ENCODE data around the gene MBP. TPM values are rescaled to one million over a fixed set of nuclear protein-coding genes. Genes with fewer than 3 reads are reported as not detected.

Gene MBP
- total and polyA plus RNA-seq, 2 of the 13 experiments (the other 11 are each of a cell fraction or from before 2014, with no cell fraction given), result 5.0 to 8.5 TPM

DNA sequence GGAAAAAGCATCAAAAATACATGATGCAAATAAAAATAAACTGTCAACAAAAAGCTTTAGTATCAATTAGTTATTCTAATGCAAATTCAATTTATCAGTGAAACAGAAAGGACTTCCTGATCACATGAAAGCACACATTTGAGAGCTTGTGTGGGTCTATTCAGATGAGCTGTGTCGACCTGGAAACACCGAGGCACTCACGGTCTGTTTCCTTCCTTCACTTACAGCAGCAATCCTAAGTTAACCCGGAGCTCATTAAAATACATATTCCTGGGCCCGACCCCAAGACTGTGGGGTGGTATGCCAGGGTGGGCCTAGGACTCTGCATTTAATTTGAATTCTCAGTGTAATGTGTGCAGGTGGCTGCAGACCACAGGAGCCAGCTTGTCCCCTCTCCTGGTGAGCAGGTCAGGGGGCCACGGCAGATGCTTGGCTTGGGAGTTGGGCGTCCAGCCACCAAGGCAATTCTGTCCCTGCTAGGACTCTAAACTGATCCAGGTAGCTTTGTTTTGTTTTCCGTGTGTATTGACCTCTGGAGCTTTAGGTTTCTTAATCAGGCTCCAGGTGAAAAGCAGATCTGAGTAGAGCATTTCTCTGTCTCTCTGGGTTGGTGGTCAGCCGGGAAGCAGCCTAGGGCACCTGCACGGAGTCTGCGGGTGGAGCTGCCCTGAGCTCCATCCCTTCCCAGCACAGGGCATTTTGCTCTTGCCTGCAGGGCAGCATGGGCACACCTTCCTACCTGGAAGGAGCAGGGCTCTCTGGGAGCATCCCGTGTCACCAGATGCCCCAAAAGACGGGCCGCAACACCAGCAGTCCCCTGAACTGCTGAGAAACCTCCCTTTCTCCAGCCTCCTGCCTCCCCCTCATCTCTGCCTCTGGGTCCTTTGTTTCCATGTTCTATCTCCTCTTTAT, 9.0 kb downstream of the MBP start:
- H4K20me1 ChIP-seq (ENCODE audit: insufficient read depth, low read length), result no peaks in the 10 kb centered on the region; the same call in 1 of the 2 replicates
- BruUV-seq (replicated peaks), result no TSS peak
- DNase-seq (ENCODE audit: low spot score) (no peak), ATAC-seq (no peak), FAIRE-seq (no peak)
- peaks cover 3% of the 10 kb centered on the region for H3K79me2 ChIP-seq (ENCODE audit: insufficient read depth, low read length)
- no peak overlapping the region for H3K4me2 ChIP-seq (ENCODE audit: low read depth, low read length)
- no peak overlapping the region for H2AFZ ChIP-seq (ENCODE audit: low read length)
- intact Hi-C loops (cut with micrococcal nuclease; ENCODE audit: unreplicated experiment) (no loop called here), in situ Hi-C loops (cut with HindIII; ENCODE audit: extremely low pct_ligation_motif_present, low pct_unique_long_range_greater_than_20kb) (no loop called here)
- ChIA-PET POLR2A (interaction anchor here (1.1 kb wide), 1 partner anchor 9 kb away, joined by 7 read pairs; no protein-coding TSS in a partner anchor), CTCF (ENCODE audit: low intra/inter-chr PET ratio, low total read pairs) (no interaction called here)
- H3K9me3 ChIP-seq (ENCODE audit: low read length), result no peaks in the 10 kb centered on the region
- H3K4me1 ChIP-seq (ENCODE audit: insufficient read depth, low read length), result peaks cover 27% of the 10 kb centered on the region
- H3K36me3 ChIP-seq (replicated peaks in 1 of 2; ENCODE audit: control insufficient read depth in 1 of 2, insufficient read depth in 2 of 2, low read length in 2 of 2), result no peaks in the 10 kb centered on the region
- H3K27me3 ChIP-seq (ENCODE audit: control insufficient read depth in 1 of 2, insufficient read depth in 2 of 2, low read length in 2 of 2), result no peaks in the 10 kb centered on the region
- H3K27ac ChIP-seq (ENCODE audit: extremely low read length, insufficient read depth, low read length), result no peak overlapping the region
- 96% methylated on average over 10 of the region's 14 CpGs for WGBS (ENCODE audit: low lambda C conversion rate)
- H3K9ac ChIP-seq (ENCODE audit: insufficient read depth, low read depth, low read length), result no peak overlapping the region
- no peak overlapping the region for H3K4me3 ChIP-seq (replicated peaks in 1 of 3; ENCODE audit: insufficient read depth in 1 of 3, low read depth in 2 of 3, low read length in 3 of 3)
- TF ChIP-seq SAP130 (CRISPR knock-in tag; IDR thresholded peaks at IDR 0.05; ENCODE audit: low read depth) (no peak), JUNB (CRISPR knock-in tag; IDR thresholded peaks at IDR 0.05; ENCODE audit: borderline replicate concordance) (no peak), NFE2L1 (CRISPR knock-in tag; IDR thresholded peaks at IDR 0.05; ENCODE audit: borderline replicate concordance) (no peak), BRD4 (CRISPR knock-in tag; IDR thresholded peaks at IDR 0.05) (no peak), ZNF282 (IDR thresholded peaks at IDR 0.05; ENCODE audit: partially characterized antibody) (no peak), ZNF354B (CRISPR knock-in tag; IDR thresholded peaks at IDR 0.05) (no peak), ZNF781 (CRISPR knock-in tag; IDR thresholded peaks at IDR 0.05; ENCODE audit: borderline replicate concordance, not compliant biosample characterization) (no peak), HNRNPH1 (optimal IDR thresholded peaks at IDR 0.05; ENCODE audit: low read depth, low read length) (no peak), GABPB1 (CRISPR knock-in tag; IDR thresholded peaks at IDR 0.05) (no peak), KLF11 (CRISPR knock-in tag; IDR thresholded peaks at IDR 0.05) (no peak), ZNF569 (CRISPR knock-in tag; IDR thresholded peaks at IDR 0.05; ENCODE audit: borderline replicate concordance) (no peak), MEIS1 (CRISPR knock-in tag; IDR thresholded peaks at IDR 0.05; ENCODE audit: borderline replicate concordance) (no peak)
- TF ChIP-seq, protein P1, sequence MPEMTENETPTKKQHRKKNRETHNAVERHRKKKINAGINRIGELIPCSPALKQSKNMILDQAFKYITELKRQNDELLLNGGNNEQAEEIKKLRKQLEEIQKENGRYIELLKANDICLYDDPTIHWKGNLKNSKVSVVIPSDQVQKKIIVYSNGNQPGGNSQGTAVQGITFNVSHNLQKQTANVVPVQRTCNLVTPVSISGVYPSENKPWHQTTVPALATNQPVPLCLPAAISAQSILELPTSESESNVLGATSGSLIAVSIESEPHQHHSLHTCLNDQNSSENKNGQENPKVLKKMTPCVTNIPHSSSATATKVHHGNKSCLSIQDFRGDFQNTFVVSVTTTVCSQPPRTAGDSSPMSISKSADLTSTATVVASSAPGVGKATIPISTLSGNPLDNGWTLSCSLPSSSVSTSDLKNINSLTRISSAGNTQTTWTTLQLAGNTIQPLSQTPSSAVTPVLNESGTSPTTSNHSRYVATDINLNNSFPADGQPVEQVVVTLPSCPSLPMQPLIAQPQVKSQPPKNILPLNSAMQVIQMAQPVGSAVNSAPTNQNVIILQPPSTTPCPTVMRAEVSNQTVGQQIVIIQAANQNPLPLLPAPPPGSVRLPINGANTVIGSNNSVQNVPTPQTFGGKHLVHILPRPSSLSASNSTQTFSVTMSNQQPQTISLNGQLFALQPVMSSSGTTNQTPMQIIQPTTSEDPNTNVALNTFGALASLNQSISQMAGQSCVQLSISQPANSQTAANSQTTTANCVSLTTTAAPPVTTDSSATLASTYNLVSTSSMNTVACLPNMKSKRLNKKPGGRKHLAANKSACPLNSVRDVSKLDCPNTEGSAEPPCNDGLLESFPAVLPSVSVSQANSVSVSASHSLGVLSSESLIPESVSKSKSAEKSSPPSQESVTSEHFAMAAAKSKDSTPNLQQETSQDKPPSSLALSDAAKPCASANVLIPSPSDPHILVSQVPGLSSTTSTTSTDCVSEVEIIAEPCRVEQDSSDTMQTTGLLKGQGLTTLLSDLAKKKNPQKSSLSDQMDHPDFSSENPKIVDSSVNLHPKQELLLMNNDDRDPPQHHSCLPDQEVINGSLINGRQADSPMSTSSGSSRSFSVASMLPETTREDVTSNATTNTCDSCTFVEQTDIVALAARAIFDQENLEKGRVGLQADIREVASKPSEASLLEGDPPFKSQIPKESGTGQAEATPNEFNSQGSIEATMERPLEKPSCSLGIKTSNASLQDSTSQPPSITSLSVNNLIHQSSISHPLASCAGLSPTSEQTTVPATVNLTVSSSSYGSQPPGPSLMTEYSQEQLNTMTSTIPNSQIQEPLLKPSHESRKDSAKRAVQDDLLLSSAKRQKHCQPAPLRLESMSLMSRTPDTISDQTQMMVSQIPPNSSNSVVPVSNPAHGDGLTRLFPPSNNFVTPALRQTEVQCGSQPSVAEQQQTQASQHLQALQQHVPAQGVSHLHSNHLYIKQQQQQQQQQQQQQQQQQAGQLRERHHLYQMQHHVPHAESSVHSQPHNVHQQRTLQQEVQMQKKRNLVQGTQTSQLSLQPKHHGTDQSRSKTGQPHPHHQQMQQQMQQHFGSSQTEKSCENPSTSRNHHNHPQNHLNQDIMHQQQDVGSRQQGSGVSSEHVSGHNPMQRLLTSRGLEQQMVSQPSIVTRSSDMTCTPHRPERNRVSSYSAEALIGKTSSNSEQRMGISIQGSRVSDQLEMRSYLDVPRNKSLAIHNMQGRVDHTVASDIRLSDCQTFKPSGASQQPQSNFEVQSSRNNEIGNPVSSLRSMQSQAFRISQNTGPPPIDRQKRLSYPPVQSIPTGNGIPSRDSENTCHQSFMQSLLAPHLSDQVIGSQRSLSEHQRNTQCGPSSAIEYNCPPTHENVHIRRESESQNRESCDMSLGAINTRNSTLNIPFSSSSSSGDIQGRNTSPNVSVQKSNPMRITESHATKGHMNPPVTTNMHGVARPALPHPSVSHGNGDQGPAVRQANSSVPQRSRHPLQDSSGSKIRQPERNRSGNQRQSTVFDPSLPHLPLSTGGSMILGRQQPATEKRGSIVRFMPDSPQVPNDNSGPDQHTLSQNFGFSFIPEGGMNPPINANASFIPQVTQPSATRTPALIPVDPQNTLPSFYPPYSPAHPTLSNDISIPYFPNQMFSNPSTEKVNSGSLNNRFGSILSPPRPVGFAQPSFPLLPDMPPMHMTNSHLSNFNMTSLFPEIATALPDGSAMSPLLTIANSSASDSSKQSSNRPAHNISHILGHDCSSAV (CRISPR knock-in tag; IDR thresholded peaks at IDR 0.05; ENCODE audit: borderline replicate concordance), result no peak
- TF ChIP-seq, protein P2, sequence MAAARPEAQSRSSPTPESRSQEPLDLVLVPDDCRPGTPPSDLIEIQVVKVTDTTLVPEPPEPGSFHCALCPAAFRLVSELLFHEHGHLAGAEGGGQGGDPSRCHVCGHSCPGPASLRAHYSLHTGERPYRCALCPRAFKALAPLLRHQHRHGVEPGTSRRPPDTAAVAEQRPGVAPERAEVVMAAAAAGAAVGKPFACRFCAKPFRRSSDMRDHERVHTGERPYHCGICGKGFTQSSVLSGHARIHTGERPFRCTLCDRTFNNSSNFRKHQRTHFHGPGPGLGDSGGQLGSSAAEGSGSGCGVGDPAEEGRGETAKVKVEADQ (CRISPR knock-in tag; IDR thresholded peaks at IDR 0.05; ENCODE audit: borderline replicate concordance), result no peak

All from HepG2 (cell line).